ENCODE data around the gene LRRC10B. TPM values are rescaled to one million over a fixed set of nuclear protein-coding genes. Genes with fewer than 3 reads are reported as not detected.

The LRRC10B gene
- total and polyA plus RNA-seq, 2 donors from 2014 or later: 1.0 to 2.9 TPM

- no peak for DNase-seq
- no peak for TF ChIP-seq CTCF (IDR thresholded peaks at IDR 0.05; ENCODE audit: borderline replicate concordance, extremely low read depth, insufficient read depth)
- Histone ChIP-seq H3K4me3 (ENCODE audit: low read length in 3 of 3) (no peak overlapping the region), H3K36me3 (ENCODE audit: control insufficient read depth in 2 of 3, insufficient read depth in 3 of 3, low read length in 3 of 3) (no peaks in the 10 kb centered on the region), H3K9me3 (ENCODE audit: control insufficient read depth in 2 of 3, insufficient read depth in 1 of 3, low read length in 3 of 3) (no peaks in the 10 kb centered on the region), H3K27ac (ENCODE audit: low read depth in 2 of 2, low read length in 2 of 2) (no peak overlapping the region), H3K4me1 (ENCODE audit: control insufficient read depth in 2 of 3, insufficient read depth in 2 of 3, low read depth in 1 of 3, low read length in 3 of 3) (peaks cover 0 to 3% (median 0%) of the 10 kb centered on the region in 3 donors), H3K9ac (ENCODE audit: low read length in 3 of 3) (no peak overlapping the region), H3K27me3 (ENCODE audit: control insufficient read depth, insufficient read depth, low read length) (no peaks in the 10 kb centered on the region)
- intact Hi-C loops (cut with DNase I): no loop called here
- no peak for FAIRE-seq
These were observed 38.1 kb downstream of the LRRC10B start for GRCh38 chr11:61546663-61547062.

- FAIRE-seq (no peak), DNase-seq (no peak)
- Histone ChIP-seq H3K27ac (ENCODE audit: low read depth in 2 of 2, low read length in 2 of 2) (no peak overlapping the region), H3K9me3 (ENCODE audit: control insufficient read depth in 2 of 3, insufficient read depth in 1 of 3, low read length in 3 of 3) (no peaks in the 10 kb centered on the region), H3K36me3 (ENCODE audit: control insufficient read depth in 2 of 3, insufficient read depth in 3 of 3, low read length in 3 of 3) (no peaks in the 10 kb centered on the region), H3K9ac (ENCODE audit: low read length in 3 of 3) (no peak overlapping the region), H3K4me1 (ENCODE audit: control insufficient read depth in 2 of 3, insufficient read depth in 2 of 3, low read depth in 1 of 3, low read length in 3 of 3) (peaks cover 0 to 3% (median 0%) of the 10 kb centered on the region in 3 donors), H3K4me3 (ENCODE audit: low read length in 3 of 3) (no peak overlapping the region), H3K27me3 (ENCODE audit: control insufficient read depth, insufficient read depth, low read length) (no peaks in the 10 kb centered on the region)
- no peak for TF ChIP-seq CTCF (IDR thresholded peaks at IDR 0.05; ENCODE audit: borderline replicate concordance, extremely low read depth, insufficient read depth)
- intact Hi-C loops (cut with DNase I): no loop called here
These were observed 38.7 kb downstream of the LRRC10B start for GRCh38 chr11:61547246-61547645.

- TF ChIP-seq CTCF (IDR thresholded peaks at IDR 0.05; ENCODE audit: borderline replicate concordance, extremely low read depth, insufficient read depth): no peak
- H3K27ac ChIP-seq (ENCODE audit: low read depth in 2 of 2, low read length in 2 of 2): no peak overlapping the region
- H3K27me3 ChIP-seq (ENCODE audit: control insufficient read depth, insufficient read depth, low read length): peaks cover 1% of the 10 kb centered on the region
- no peaks in the 10 kb centered on the region for H3K9me3 ChIP-seq (ENCODE audit: control insufficient read depth in 2 of 3, insufficient read depth in 1 of 3, low read length in 3 of 3)
- no peak overlapping the region for H3K4me3 ChIP-seq (ENCODE audit: low read length in 3 of 3)
- FAIRE-seq (no peak), DNase-seq (no peak)
- H3K9ac ChIP-seq (ENCODE audit: low read length in 3 of 3): no peak overlapping the region
- no peaks in the 10 kb centered on the region for H3K36me3 ChIP-seq (ENCODE audit: control insufficient read depth in 2 of 3, insufficient read depth in 3 of 3, low read length in 3 of 3)
- intact Hi-C loops (cut with DNase I): no loop called here
- peaks cover 0 to 9% (median 0%) of the 10 kb centered on the region in 3 donors for H3K4me1 ChIP-seq (ENCODE audit: control insufficient read depth in 2 of 3, insufficient read depth in 2 of 3, low read depth in 1 of 3, low read length in 3 of 3)
These were observed 40.6 kb downstream of the LRRC10B start for GRCh38 chr11:61549177-61549576.

All from kidney (tissue), 14 donors.